Gastroesophageal sphincter (tissue), 3 donors: ENCODE results near the gene MEF2A.

ENCODE experiments used
- CTCF ChIP-seq, 4 experiments: fragments of 200-600 bp in 2 of 4; fragments of 450-650 bp in 2 of 4; sonication (generic) in 1 of 4; IDR thresholded peaks; one replicate each; pipeline ENCODE4 v1.5.1; 2017 to 2019; ENCODE audit warnings: antibody characterized with exemption in 4 of 4, mild to moderate bottlenecking in 2 of 4, moderate library complexity in 2 of 4
- POLR2AphosphoS5 ChIP-seq: sonication (generic); formaldehyde crosslinking; IDR thresholded peaks from one replicate; pipeline ENCODE4 v1.6.1; 2017; ENCODE audit warnings: antibody characterized with exemption

DNA sequence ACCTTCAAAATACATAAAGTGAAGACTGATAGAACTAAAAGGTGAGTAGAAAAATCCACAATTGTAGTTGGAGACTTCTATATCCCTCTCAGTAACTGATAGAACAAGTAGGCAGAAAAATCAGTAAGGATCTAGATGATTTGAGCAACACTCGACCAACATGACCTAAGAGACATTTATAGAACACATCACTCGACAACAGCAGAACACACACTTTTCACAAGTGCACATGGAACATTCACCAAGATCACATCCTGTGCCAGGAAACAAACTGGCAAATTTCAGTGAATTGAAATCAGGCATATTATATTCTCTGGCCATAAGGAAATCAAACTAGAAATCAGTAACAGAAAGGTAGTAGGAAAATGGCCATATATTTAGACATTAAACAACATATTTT lies 130.3 kb downstream of the MEF2A start:
- TF ChIP-seq CTCF (IDR thresholded peaks at IDR 0.05) (no peak), POLR2AphosphoS5 (no peak)
